HG03469 (cell line): ENCODE data around the gene ANKS1B.

Experiments used
- ATAC-seq: cut with Tn5 transposase; IDR thresholded peaks from one replicate; pipeline ENCODE4 v1.9.1; 2021; ENCODE audit warnings: mild to moderate bottlenecking, moderate library complexity, moderate number of reproducible peaks; ENCODE audit not compliant: unreplicated experiment

Gene ANKS1B

GRCh38 chr12:99232324-99232723 is 752.4 kb downstream of the ANKS1B start:
- ATAC-seq = no peak

GRCh38 chr12:99231031-99231430 is 753.7 kb downstream of the ANKS1B start:
- ATAC-seq = no peak

- no peak for ATAC-seq
Measured at GRCh38 chr12:99224237-99224636, 760.5 kb downstream of the ANKS1B start.

GRCh38 chr12:99223579-99223978 is 761.2 kb downstream of the ANKS1B start:
- ATAC-seq = no peak

- no peak for ATAC-seq
Measured at GRCh38 chr12:99213047-99213446, 771.7 kb downstream of the ANKS1B start.

GRCh38 chr12:99212275-99212674 is 772.5 kb downstream of the ANKS1B start:
- no peak for ATAC-seq

- ATAC-seq = no peak
Measured at GRCh38 chr12:99205111-99205510, 779.6 kb downstream of the ANKS1B start.

GRCh38 chr12:99201906-99202645 is 782.7 kb downstream of the ANKS1B start:
- ATAC-seq = no peak

- ATAC-seq = no peak
Measured at GRCh38 chr12:99200711-99201384, 783.9 kb downstream of the ANKS1B start.

GRCh38 chr12:99195474-99195873 is 789.3 kb downstream of the ANKS1B start:
- ATAC-seq = no peak

GRCh38 chr12:99192489-99192888 is 792.2 kb downstream of the ANKS1B start:
- no peak for ATAC-seq

GRCh38 chr12:99176871-99177270 is 807.9 kb downstream of the ANKS1B start:
- no peak for ATAC-seq

GRCh38 chr12:99170461-99170860 is 814.3 kb downstream of the ANKS1B start:
- no peak for ATAC-seq

- no peak for ATAC-seq
Measured at GRCh38 chr12:99170037-99170436, 814.7 kb downstream of the ANKS1B start.

- ATAC-seq = no peak
Measured at GRCh38 chr12:99157946-99158345, 826.8 kb downstream of the ANKS1B start.

- no peak for ATAC-seq
Measured at GRCh38 chr12:99154983-99155336, 829.8 kb downstream of the ANKS1B start.

GRCh38 chr12:99154216-99154982 is 830.3 kb downstream of the ANKS1B start:
- ATAC-seq = no peak

- no peak for ATAC-seq
Measured at GRCh38 chr12:99153293-99153692, 831.4 kb downstream of the ANKS1B start.

GRCh38 chr12:99152337-99152736 is 832.4 kb downstream of the ANKS1B start:
- ATAC-seq = no peak

- ATAC-seq = no peak
Measured at GRCh38 chr12:99151744-99152143, 833.0 kb downstream of the ANKS1B start.

GRCh38 chr12:99147130-99147529 is 837.6 kb downstream of the ANKS1B start:
- ATAC-seq = no peak

- ATAC-seq = no peak
Measured at GRCh38 chr12:99146730-99147129, 838.0 kb downstream of the ANKS1B start.
